Neural cell (in vitro differentiated cells): Measurements from ENCODE around the gene LPP.

ENCODE experiments used
- CTCF ChIP-seq: fragments of 450-650 bp; IDR thresholded peaks from 2 replicates; pipeline ENCODE4 v1.5.1; 2014; ENCODE audit warnings: antibody characterized with exemption, mild to moderate bottlenecking, moderate library complexity; ENCODE audit not compliant: poor library complexity, severe bottlenecking
- EZH2 ChIP-seq: fragments of 200-600, 300-800 bp; shearing (Covaris generic), sonication (generic); IDR thresholded peaks from 2 replicates; pipeline ENCODE4 v1.6.1; 2014; ENCODE audit warnings: antibody characterized with exemption, low read length, borderline replicate concordance, mild to moderate bottlenecking; ENCODE audit not compliant: insufficient read depth, poor library complexity, severe bottlenecking
- POLR2AphosphoS5 ChIP-seq: IDR thresholded peaks from 2 replicates; pipeline ENCODE4 v1.6.1; 2012
- REST ChIP-seq: IDR thresholded peaks from 2 replicates; pipeline ENCODE4 v1.6.1; 2012; ENCODE audit warnings: borderline replicate concordance
- SMC3 ChIP-seq: fragments of 450-650 bp; conservative IDR thresholded peaks from 2 replicates; pipeline ENCODE4 v1.6.1; 2014; ENCODE audit warnings: antibody characterized with exemption, mild to moderate bottlenecking, moderate library complexity; ENCODE audit not compliant: poor library complexity
- TAF1 ChIP-seq: IDR thresholded peaks from 2 replicates; pipeline ENCODE4 v1.6.1; 2012; ENCODE audit warnings: low read depth

GRCh38 chr3:188248036-188248561 lies 94.1 kb downstream of the LPP start:
- TF ChIP-seq CTCF (no peak), POLR2AphosphoS5 (no peak), REST (no peak), EZH2 (no peak), SMC3 (no peak), TAF1 (no peak)
